ENCODE results near the gene CD244.

DNA sequence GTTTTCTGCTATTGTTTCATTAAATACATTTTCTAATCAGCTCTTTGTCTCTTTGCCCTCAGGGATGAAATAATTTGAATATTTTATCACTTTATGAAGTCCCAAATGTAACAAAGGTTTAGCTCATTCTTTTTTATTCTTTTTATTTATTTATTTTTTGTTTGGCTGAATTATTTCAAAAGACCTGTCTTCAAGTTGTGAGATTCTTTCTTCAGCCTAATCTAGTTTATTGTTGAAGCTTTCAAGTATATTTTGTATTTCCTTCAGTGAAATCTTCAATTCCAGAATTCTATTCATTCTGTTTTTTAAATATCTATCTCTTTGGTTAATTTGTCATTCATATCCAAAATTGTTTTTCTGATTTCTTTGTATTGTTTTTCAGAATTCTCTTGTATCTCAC, 55.9 kb downstream of the CD244 start:
- TF ChIP-seq, protein P1, sequence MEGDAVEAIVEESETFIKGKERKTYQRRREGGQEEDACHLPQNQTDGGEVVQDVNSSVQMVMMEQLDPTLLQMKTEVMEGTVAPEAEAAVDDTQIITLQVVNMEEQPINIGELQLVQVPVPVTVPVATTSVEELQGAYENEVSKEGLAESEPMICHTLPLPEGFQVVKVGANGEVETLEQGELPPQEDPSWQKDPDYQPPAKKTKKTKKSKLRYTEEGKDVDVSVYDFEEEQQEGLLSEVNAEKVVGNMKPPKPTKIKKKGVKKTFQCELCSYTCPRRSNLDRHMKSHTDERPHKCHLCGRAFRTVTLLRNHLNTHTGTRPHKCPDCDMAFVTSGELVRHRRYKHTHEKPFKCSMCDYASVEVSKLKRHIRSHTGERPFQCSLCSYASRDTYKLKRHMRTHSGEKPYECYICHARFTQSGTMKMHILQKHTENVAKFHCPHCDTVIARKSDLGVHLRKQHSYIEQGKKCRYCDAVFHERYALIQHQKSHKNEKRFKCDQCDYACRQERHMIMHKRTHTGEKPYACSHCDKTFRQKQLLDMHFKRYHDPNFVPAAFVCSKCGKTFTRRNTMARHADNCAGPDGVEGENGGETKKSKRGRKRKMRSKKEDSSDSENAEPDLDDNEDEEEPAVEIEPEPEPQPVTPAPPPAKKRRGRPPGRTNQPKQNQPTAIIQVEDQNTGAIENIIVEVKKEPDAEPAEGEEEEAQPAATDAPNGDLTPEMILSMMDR (IDR thresholded peaks at IDR 0.05) = no peak
- TF ChIP-seq POLR2AphosphoS5 (IDR thresholded peaks at IDR 0.05) (no peak), POLR2A (IDR thresholded peaks at IDR 0.05) (no peak)

Measured in stomach (tissue), 4 donors.